ENCODE data around the gene RYR1. TPM values are rescaled to one million over a fixed set of nuclear protein-coding genes. Genes with fewer than 3 reads are reported as not detected.
"Not testable (repeated sequence)": the region's sequence is repeated elsewhere in the genome, so short reads cannot be mapped to it uniquely, and the experiment has no call there.

RYR1 gene
- total and polyA plus RNA-seq, 8 donors: 1.5 to 5.8 (median 3.6) TPM

DNA sequence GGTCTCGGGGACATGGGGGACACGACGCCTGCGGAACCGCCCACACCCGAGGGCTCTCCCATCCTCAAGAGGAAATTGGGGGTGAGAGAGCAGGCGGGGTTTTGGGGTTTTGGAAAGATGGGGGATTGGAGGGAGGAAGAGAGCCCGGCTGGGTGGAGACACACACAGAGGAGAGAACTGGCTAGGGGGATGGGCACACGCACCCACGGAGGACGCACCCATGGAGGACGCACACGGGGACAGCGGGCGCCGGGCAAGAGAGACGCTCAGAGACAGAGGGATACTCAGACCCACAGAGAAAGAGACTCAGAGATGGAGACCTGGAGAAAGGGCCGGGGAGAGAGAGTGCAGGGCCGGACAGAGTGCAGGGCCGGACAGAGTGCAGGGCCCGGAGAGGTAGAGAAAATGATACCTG lies 132.2 kb downstream of the RYR1 start:
- Histone ChIP-seq H3K9me3 (no peaks in the 10 kb centered on the region), H3K36me3 (no peaks in the 10 kb centered on the region), H3K4me1 (peaks cover 0 to 6% of the 10 kb centered on the region in 2 donors), H3K4me3 (peak overlapping the region in 1 of 2 donors; percentile 26), H3K27me3 (peaks cover 6 to 63% of the 10 kb centered on the region in 2 donors), H3K27ac (no peak overlapping the region)
- TF ChIP-seq, protein P1, sequence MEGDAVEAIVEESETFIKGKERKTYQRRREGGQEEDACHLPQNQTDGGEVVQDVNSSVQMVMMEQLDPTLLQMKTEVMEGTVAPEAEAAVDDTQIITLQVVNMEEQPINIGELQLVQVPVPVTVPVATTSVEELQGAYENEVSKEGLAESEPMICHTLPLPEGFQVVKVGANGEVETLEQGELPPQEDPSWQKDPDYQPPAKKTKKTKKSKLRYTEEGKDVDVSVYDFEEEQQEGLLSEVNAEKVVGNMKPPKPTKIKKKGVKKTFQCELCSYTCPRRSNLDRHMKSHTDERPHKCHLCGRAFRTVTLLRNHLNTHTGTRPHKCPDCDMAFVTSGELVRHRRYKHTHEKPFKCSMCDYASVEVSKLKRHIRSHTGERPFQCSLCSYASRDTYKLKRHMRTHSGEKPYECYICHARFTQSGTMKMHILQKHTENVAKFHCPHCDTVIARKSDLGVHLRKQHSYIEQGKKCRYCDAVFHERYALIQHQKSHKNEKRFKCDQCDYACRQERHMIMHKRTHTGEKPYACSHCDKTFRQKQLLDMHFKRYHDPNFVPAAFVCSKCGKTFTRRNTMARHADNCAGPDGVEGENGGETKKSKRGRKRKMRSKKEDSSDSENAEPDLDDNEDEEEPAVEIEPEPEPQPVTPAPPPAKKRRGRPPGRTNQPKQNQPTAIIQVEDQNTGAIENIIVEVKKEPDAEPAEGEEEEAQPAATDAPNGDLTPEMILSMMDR (IDR thresholded peaks at IDR 0.05): no peak
- ATAC-seq (no peak), DNase-seq (peak in 1 of 4 donors; percentile 64)
- intact Hi-C loops (cut with DNase I): no loop called here

DNA sequence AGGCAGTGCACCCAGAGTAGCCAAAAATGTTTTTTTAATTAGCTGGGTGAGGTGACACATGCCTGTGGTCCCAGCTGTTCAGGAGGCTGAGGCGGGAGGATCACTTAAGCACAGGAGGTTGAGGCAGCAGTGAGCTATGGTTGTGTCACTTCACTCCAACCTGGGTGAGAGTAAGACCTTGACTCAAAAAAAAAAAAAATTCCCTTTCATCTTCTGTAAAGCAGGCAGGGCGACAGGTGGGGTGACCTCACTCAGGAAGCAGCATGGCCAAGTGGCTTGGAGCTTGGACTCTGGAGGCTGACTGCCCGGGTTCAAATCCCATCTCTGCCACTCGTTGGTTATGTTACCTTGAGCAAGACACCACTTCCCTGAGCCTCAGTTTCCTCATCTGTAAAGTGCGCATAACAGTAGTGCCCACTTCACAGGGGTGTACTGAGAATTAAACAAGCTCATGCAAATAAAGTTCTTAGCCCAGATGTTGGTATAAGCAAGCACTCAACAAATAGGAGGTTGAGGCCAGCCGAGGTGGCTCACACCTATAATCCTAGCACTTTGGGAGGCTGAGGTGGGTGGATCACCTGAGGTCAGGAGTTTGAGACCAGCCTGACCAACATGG lies 136.0 kb downstream of the RYR1 start:
- H3K9me3 ChIP-seq: no peaks in the 10 kb centered on the region
- intact Hi-C loops (cut with DNase I): no loop called here
- no peaks in the 10 kb centered on the region for H3K36me3 ChIP-seq
- H3K27me3 ChIP-seq: peaks cover 3 to 31% of the 10 kb centered on the region in 2 donors
- no peak overlapping the region for H3K4me3 ChIP-seq
- no peak for ATAC-seq
- H3K4me1 ChIP-seq: peaks cover 0 to 5% of the 10 kb centered on the region in 2 donors
- DNase-seq: no peak
- TF ChIP-seq, protein P1 (IDR thresholded peaks at IDR 0.05): no peak
- no peak overlapping the region for H3K27ac ChIP-seq

DNA sequence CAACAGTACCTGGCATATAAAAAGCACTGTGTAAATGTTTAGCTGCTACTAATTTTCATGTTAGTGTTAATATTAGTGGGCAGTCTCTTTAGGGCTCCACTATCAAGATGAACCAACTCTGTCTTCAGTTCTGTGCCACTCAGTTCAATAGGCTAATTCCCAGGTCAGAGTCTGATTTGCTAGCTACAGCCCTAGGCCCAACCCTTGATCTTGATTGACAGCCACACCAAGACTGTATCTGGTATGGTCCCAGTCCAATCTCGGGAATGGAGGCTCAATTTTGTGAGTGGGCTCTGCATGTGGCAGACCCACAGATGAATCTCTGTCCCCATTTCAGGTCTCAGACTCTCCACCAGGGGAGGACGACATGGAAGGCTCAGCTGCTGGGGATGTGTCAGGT lies 138.2 kb downstream of the RYR1 start:
- Histone ChIP-seq H3K27me3 (peaks cover 0 to 10% of the 10 kb centered on the region in 2 donors), H3K9me3 (no peaks in the 10 kb centered on the region), H3K4me3 (no peak overlapping the region), H3K36me3 (no peaks in the 10 kb centered on the region), H3K27ac (no peak overlapping the region), H3K4me1 (no peaks in the 10 kb centered on the region)
- ATAC-seq (no peak), DNase-seq (no peak)
- intact Hi-C loops (cut with DNase I): no loop called here
- TF ChIP-seq, protein P1 (IDR thresholded peaks at IDR 0.05): no peak

DNA sequence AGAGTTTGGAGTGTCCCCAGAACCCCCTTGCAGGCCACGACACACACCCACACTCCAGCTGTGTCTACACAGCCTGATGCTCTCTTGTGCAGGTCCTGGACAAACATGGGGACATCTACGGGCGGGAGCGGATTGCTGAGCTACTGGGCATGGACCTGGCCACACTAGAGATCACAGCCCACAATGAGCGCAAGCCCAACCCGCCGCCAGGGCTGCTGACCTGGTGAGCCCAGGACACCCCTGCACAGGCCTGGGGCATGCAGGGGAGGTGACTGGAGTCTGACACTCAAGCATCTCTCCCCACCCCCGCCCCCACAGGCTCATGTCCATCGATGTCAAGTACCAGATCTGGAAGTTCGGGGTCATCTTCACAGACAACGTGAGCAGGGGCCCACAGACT lies 144.3 kb downstream of the RYR1 start:
- ATAC-seq (no peak), DNase-seq (no peak)
- TF ChIP-seq, protein P1 (IDR thresholded peaks at IDR 0.05): no peak
- no peaks in the 10 kb centered on the region for H3K4me1 ChIP-seq
- H3K36me3 ChIP-seq: no peaks in the 10 kb centered on the region
- intact Hi-C loops (cut with DNase I): no loop called here
- H3K4me3 ChIP-seq: no peak overlapping the region
- no peak overlapping the region for H3K27ac ChIP-seq
- no peaks in the 10 kb centered on the region for H3K9me3 ChIP-seq
- no peaks in the 10 kb centered on the region for H3K27me3 ChIP-seq

DNA sequence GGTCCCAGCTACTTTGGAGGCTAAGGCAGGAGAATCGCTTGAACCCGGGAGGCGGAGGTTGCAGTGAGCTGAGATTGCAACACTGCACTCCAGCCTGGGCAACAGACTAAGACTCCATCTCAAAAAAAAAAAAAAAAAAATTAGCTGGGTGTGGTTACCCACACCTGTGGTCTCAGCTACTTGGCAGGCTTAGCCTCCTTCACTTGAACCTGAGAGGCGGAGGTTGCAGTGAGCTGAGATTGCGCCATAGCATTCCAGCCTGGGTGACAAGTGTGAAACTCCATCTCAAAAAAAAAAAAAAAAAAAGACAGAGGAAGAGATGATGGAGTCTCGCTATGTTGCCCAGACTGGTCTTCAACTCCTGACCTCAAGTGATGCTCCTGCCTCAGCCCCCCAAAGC lies 145.8 kb downstream of the RYR1 start:
- H3K4me1 ChIP-seq; intact Hi-C loops (cut with DNase I); H3K27me3 ChIP-seq; H3K9me3 ChIP-seq; H3K27ac ChIP-seq; H3K36me3 ChIP-seq; H3K4me3 ChIP-seq: not testable (repeated sequence)
- DNase-seq (peak in 2 of 4 donors; percentile 65 to 82), ATAC-seq (peak; percentile 94)

DNA sequence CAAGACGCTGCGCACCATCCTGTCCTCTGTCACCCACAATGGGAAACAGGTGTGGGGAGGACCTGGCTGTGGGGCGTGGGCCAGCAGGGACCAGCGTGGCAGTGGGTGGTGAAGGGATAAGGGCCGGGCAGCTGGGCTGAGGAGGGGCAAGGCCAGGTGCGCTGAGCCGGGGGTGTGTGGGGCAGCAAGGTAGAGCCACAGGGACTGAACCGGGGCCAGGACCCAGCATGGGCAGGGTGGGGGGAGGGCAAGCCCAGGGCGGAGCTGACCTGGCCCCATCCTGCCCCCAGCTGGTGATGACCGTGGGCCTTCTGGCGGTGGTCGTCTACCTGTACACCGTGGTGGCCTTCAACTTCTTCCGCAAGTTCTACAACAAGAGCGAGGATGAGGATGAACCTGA lies 146.6 kb downstream of the RYR1 start:
- no peak overlapping the region for H3K27ac ChIP-seq
- H3K4me1 ChIP-seq: peaks cover 0 to 6% of the 10 kb centered on the region in 2 donors
- no peak overlapping the region for H3K4me3 ChIP-seq
- no peaks in the 10 kb centered on the region for H3K9me3 ChIP-seq
- intact Hi-C loops (cut with DNase I): no loop called here
- ATAC-seq (no peak), DNase-seq (no peak)
- TF ChIP-seq, protein P1 (IDR thresholded peaks at IDR 0.05): no peak
- H3K36me3 ChIP-seq: no peaks in the 10 kb centered on the region
- no peaks in the 10 kb centered on the region for H3K27me3 ChIP-seq

Data from left lung (tissue), 10 donors.